ENCODE data around the gene AQP2.

The AQP2 gene

DNA sequence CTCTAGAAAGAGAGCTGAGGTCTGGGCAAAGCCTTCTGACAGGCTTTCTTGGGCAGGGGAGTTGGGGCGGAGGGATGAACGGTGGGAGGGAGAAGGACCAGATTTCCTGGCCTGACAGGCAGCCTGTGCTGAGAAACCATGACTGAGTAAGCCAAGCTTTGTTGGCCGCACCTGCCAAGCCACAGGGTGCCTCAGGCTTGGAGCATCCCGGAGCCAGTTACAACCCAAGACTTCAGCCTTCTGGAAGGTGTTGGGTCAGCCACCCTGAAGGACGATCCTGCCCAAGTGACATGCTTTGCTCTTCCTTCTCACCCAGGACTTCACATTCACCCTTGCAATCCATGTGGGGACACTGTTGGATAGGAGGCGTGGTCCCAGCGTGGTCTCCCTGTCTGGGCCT lies 21.0 kb upstream of the AQP2 start:
- Histone ChIP-seq H3K27me3 (ENCODE audit: insufficient read depth, low read length) (peaks cover 7% of the 10 kb centered on the region), H3K36me3 (ENCODE audit: insufficient read depth, low read length) (no peaks in the 10 kb centered on the region), H3K4me3 (ENCODE audit: low read depth, low read length, poor library complexity, severe bottlenecking) (no peak overlapping the region), H3K9ac (ENCODE audit: low read length) (no peak overlapping the region), H3F3A (ENCODE audit: insufficient read depth, low read length) (no peaks in the 10 kb centered on the region), H3K4me2 (ENCODE audit: low read length) (no peak overlapping the region), H3K9me3 (ENCODE audit: low read length) (no peaks in the 10 kb centered on the region), H4K20me1 (ENCODE audit: insufficient read depth, low read length) (no peaks in the 10 kb centered on the region), H3K4me1 (ENCODE audit: insufficient read depth, low read length, severe bottlenecking) (no peaks in the 10 kb centered on the region), H3K27ac (ENCODE audit: low read depth, low read length, poor library complexity, severe bottlenecking) (no peak overlapping the region), H3K79me2 (ENCODE audit: insufficient read depth, low read length) (no peaks in the 10 kb centered on the region), H3K9me2 (ENCODE audit: low read depth, low read length) (no peaks in the 10 kb centered on the region), H2AFZ (ENCODE audit: low read length) (no peak overlapping the region)
- TF ChIP-seq, protein P1, sequence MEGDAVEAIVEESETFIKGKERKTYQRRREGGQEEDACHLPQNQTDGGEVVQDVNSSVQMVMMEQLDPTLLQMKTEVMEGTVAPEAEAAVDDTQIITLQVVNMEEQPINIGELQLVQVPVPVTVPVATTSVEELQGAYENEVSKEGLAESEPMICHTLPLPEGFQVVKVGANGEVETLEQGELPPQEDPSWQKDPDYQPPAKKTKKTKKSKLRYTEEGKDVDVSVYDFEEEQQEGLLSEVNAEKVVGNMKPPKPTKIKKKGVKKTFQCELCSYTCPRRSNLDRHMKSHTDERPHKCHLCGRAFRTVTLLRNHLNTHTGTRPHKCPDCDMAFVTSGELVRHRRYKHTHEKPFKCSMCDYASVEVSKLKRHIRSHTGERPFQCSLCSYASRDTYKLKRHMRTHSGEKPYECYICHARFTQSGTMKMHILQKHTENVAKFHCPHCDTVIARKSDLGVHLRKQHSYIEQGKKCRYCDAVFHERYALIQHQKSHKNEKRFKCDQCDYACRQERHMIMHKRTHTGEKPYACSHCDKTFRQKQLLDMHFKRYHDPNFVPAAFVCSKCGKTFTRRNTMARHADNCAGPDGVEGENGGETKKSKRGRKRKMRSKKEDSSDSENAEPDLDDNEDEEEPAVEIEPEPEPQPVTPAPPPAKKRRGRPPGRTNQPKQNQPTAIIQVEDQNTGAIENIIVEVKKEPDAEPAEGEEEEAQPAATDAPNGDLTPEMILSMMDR (IDR thresholded peaks at IDR 0.05; ENCODE audit: low read length): no peak
- no peak for TF ChIP-seq EZH2 (IDR thresholded peaks at IDR 0.05; ENCODE audit: borderline replicate concordance, low read length)

DNA sequence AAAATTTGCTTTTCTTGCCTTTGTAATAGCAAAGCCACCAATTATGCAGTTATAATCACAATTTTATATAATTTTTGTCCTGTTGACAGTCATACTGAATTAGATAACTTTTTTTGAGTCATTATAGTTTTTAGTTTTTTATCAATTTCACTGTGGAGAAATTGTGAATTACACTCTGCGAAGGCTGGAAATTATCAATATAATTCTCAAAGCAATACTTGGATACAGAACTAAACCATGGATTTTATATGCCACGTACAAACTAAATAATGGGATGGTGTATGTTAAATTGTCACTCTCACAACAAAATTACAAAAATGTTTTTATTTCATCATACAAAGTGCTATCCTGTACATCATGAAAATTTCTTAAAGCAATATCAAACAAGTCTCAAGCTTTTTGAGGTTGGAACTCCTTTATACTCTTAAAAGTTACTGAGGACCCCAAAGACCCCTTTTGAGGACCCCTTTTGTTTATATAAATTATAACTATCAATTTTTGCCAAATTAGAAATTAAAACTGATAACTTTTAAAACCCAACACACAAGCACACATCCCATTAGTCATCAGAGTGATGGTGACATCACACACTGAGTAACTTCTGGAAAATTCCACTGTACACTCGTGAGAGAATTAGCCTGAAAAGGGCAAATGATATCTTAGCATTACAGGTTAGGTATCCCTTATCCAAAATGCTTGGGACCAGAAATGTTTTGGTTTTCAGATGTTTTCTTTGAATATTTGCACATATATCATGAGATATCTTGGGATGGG lies 19.8 kb upstream of the AQP2 start:
- Histone ChIP-seq H3K27me3 (ENCODE audit: insufficient read depth, low read length) (peaks cover 7% of the 10 kb centered on the region), H4K20me1 (ENCODE audit: insufficient read depth, low read length) (no peaks in the 10 kb centered on the region), H3F3A (ENCODE audit: insufficient read depth, low read length) (no peaks in the 10 kb centered on the region), H3K9me3 (ENCODE audit: low read length) (no peaks in the 10 kb centered on the region), H3K27ac (ENCODE audit: low read depth, low read length, poor library complexity, severe bottlenecking) (no peak overlapping the region), H3K9ac (ENCODE audit: low read length) (no peak overlapping the region), H3K4me1 (ENCODE audit: insufficient read depth, low read length, severe bottlenecking) (no peaks in the 10 kb centered on the region), H3K9me2 (ENCODE audit: low read depth, low read length) (no peaks in the 10 kb centered on the region), H3K4me2 (ENCODE audit: low read length) (no peak overlapping the region), H3K4me3 (ENCODE audit: low read depth, low read length, poor library complexity, severe bottlenecking) (no peak overlapping the region), H3K79me2 (ENCODE audit: insufficient read depth, low read length) (no peaks in the 10 kb centered on the region), H2AFZ (ENCODE audit: low read length) (no peak overlapping the region), H3K36me3 (ENCODE audit: insufficient read depth, low read length) (no peaks in the 10 kb centered on the region; the same call in 1 of the 2 replicates)
- TF ChIP-seq, protein P1 (IDR thresholded peaks at IDR 0.05; ENCODE audit: low read length): no peak
- TF ChIP-seq EZH2 (IDR thresholded peaks at IDR 0.05; ENCODE audit: borderline replicate concordance, low read length): no peak

DNA sequence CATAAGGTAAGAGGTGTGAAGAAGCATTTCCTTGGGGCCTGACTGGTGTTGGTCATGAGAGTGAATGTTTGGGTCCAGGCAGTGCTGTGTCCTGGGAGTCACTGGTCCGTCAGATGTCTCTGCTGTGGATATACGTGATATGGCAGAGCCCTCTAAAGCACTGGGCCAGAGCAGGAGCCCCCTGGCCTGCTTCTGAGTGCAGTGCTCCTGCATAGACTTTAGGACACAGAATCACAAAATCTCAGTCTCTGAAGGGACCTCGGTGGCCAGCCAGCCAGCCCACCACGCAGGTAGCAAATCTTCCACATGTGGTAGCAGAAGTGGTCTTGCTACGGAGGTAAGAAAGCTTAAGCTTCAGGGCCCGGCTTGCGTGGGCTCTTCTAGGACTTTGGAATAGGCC lies 18.5 kb upstream of the AQP2 start:
- Histone ChIP-seq H3K4me2 (ENCODE audit: low read length) (no peak overlapping the region), H2AFZ (ENCODE audit: low read length) (no peak overlapping the region), H3K9me2 (ENCODE audit: low read depth, low read length) (no peaks in the 10 kb centered on the region), H3F3A (ENCODE audit: insufficient read depth, low read length) (no peaks in the 10 kb centered on the region), H4K20me1 (ENCODE audit: insufficient read depth, low read length) (no peaks in the 10 kb centered on the region), H3K27ac (ENCODE audit: low read depth, low read length, poor library complexity, severe bottlenecking) (no peak overlapping the region), H3K9me3 (ENCODE audit: low read length) (no peaks in the 10 kb centered on the region), H3K9ac (ENCODE audit: low read length) (no peak overlapping the region), H3K4me3 (ENCODE audit: low read depth, low read length, poor library complexity, severe bottlenecking) (no peak overlapping the region), H3K36me3 (ENCODE audit: insufficient read depth, low read length) (no peaks in the 10 kb centered on the region; the same call in 1 of the 2 replicates), H3K4me1 (ENCODE audit: insufficient read depth, low read length, severe bottlenecking) (no peaks in the 10 kb centered on the region), H3K27me3 (ENCODE audit: insufficient read depth, low read length) (peaks cover 7% of the 10 kb centered on the region; the same call in 1 of the 2 replicates), H3K79me2 (ENCODE audit: insufficient read depth, low read length) (no peaks in the 10 kb centered on the region)
- TF ChIP-seq EZH2 (IDR thresholded peaks at IDR 0.05; ENCODE audit: borderline replicate concordance, low read length): no peak
- TF ChIP-seq, protein P1 (IDR thresholded peaks at IDR 0.05; ENCODE audit: low read length): no peak

All from OCI-LY1 (cell line).